Skin epidermis (tissue), 12 donors: ENCODE measurements around the gene TMEM266.
A peak's percentile ranks its signal among the peaks of the same experiment; 100 is the strongest.
"Not testable (repeated sequence)": the region's sequence is repeated elsewhere in the genome, so short reads cannot be mapped to it uniquely, and the experiment has no call there.

ENCODE experiments used
- H3K27ac ChIP-seq, 21 experiments: fragments of 200-600 bp; sonication (generic) in 11 of 21; one replicate each; pipeline ENCODE4 v1.5.0; 2020; ENCODE audit warnings: mild to moderate bottlenecking in 3 of 21, inconsistent platforms in 2 of 21, moderate library complexity in 2 of 21
- H3K4me3 ChIP-seq, 7 experiments: fragments of 200-600 bp; sonication (generic) in 2 of 7; one replicate each; pipeline ENCODE4 v1.5.0; 2020; ENCODE audit warnings: inconsistent platforms in 2 of 7, mild to moderate bottlenecking in 2 of 7, moderate library complexity in 1 of 7

TMEM266 gene, protein sequence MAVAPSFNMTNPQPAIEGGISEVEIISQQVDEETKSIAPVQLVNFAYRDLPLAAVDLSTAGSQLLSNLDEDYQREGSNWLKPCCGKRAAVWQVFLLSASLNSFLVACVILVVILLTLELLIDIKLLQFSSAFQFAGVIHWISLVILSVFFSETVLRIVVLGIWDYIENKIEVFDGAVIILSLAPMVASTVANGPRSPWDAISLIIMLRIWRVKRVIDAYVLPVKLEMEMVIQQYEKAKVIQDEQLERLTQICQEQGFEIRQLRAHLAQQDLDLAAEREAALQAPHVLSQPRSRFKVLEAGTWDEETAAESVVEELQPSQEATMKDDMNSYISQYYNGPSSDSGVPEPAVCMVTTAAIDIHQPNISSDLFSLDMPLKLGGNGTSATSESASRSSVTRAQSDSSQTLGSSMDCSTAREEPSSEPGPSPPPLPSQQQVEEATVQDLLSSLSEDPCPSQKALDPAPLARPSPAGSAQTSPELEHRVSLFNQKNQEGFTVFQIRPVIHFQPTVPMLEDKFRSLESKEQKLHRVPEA

DNA sequence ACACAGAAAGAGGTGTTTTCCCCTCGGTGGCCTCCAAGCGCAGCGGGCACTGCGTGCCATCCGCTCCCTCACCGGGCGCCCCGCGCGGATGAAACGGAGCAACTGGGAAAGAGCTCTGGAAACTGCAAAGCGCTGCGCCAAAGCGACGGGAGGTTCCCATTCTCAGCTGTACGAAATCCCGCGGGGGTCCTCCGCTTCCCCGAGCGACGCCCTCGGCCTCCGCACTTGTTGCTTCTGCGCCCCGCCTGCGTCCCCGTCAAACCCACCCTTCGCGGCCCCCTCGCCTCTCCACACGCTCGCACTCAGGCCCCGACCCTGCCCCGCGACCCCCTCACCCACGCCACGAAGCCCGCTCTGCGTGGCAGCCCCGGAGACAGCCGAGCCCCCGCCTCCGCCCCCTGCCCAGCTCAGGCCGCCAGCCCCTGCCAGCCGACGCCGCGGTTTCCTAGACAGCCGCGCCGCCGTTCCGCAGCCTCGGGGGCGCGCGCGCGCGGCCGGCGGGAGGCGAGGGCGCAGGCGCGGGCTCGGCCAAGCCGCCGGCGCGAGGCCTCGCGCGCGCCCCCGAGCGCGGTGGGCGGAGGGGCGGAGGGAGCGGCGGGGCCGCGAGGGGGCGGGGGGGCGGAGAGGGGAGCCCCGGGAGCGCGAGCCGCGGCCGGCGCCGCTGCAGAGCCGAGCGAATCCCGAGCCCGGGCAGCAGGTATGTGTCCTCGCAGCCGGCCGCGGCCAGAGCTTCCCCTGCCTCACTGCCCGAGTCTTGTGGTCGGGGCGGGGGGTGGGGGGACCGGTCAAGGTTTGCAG, at the start of gene TMEM266:
Gene TMEM266 (plus strand): TSS at position 666 of the 798 bp plus-strand sequence. CDS start 74,279 bp downstream, outside the sequence.
- Histone ChIP-seq H3K4me3 (peak within 1 kb of the TSS; percentile 36 to 73 (median 45)), H3K27ac (peak within 1 kb of the TSS in 1 of 21 experiments; percentile 53)

GRCh38 chr15:76010613-76011012, 49.2 kb upstream of the TMEM266 start:
- no peak overlapping the region for H3K4me3 ChIP-seq
- H3K27ac ChIP-seq: no peak overlapping the region

DNA sequence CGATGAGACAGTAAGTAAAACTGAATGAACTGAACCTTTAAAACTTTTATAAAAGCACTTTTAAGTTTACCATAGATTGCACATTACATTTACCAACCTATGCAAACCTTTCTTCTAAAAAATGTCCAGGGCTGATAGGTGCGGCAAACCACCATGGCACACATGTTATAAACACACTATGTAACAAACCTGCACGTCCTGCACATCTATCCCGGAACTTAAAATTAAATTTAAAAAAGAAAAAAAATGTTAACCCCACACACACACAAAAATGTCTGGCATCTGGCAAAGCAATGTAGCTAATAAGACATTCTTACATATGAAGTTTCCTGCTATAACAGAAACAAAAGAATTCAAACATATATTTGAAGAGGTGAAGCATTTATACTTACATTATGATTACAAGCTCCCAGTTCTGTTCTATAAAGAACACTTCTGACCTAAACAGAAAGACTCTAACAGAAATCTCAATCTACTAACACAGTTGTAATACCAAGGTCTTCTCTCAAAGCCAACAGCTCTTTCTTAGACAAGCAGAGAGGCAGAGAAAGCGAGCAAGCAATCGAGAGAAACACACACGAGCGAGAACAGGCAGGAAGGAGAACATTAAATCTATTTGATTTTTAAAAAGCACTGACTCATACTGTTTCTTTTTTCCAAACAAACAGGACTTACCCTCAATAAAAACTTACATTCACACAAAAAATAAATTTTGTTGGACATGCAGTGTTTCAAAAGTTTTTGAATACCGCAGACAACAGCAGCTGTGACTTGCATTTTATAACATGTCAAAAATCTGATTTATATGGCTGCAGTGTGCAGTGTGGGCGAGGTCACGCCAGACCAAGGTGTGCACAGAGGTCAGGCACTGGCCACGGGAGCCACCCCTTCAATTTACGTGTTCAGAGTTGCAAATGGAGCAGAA, 47.9 kb upstream of the TMEM266 start, which contains the start of gene NRG4:
Gene NRG4 (minus strand): TSS at position 798 of the 925 bp plus-strand sequence. CDS start 1,194 bp downstream, outside the sequence.
- peak within 1 kb of the TSS in 1 of 7 experiments; percentile 1 for H3K4me3 ChIP-seq
- peak within 1 kb of the TSS in 2 of 21 experiments; percentile 24 to 37 for H3K27ac ChIP-seq

DNA sequence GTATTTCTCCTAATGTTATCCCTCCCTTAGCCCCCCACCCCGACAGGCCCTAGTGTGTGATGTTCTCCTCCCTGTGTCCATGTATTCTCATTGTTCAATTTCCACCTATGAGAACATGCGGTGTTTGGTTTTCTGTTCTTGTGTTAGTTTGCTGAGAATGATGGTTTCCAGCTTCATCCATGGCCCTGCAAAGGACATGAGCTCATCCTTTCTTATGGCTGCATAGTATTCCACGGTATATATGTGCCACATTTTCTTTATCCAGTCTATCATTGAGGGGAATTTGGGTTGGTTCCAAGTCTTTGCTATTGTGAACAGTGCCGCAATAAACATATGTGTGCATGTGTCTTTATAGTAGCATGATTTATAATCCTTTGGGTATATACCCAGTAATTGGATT, 46.3 kb upstream of the TMEM266 start:
- not testable (repeated sequence) for H3K4me3 ChIP-seq, H3K27ac ChIP-seq

DNA sequence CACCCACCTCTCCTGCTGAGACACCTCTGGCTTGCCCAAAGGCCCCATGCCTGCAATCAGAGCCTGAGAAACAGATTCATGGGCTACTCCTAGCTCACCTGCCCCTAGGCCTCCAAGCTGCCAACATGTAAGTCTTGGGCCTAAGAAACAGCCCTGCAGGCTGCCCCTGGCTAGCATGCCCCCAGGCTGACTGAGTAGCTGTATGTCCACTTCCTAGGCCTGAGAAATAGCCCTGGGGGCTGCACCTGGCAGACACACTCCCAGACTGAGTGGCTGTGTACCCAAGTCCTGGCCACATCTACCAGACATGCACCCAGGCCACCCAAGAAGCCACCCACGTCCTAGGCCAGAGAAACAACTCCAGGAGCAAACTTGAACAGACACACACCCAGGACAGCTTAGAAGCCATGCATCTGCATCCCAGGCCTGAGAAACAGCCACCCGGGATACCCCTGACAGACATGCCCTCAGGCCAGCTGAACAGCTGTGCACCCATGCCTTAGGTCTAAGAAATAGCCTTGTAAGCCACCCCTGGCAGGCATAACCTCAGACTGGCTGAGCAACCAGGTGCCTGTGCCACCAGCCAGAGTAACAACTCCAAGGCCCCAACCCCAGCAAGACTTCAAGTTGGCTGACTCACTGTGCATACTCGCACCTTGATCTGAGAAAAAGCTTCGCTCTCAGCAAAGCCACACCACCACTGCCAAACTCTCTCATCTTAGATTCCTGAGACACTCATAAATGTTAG, 35.6 kb upstream of the TMEM266 start:
- Histone ChIP-seq H3K27ac (no peak overlapping the region), H3K4me3 (no peak overlapping the region)

DNA sequence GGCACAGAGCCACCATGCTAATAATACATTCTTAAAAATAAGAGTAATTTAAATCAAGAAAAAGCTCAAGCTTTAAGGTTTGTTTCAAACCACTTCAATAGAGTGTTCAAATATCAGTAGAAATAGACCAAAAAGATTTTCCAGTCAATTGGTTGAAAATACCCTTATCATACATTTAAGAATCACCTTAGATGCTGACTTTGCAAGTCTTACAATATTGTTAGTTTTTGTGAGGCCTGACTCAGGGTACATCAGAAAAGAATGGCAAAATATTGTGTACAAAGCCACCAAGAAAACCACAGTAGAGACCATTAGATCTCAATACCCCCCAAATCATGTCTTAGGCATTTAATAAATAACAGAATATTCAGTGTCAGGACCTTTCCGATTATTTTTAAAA, 27.7 kb upstream of the TMEM266 start:
- H3K27ac ChIP-seq: no peak overlapping the region
- H3K4me3 ChIP-seq: no peak overlapping the region

DNA sequence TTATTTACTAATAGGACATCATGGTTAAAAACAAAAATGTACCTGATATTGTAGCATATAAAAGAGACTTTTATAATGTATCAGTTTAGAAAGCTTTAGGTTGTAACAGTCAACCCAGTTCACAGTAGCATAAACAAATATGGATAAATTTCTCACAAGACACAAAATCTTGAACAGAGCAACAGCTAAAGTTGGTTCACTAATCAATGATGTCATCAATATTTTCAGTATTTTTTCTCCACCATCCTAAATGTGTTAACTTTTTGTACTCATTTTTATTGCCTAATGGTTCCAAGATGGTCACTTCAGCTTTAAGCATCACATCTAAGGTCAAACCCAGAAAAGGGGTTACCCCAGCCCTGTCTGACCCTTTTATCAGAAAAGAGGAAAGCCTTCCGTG, 26.3 kb upstream of the TMEM266 start:
- H3K4me3 ChIP-seq: no peak overlapping the region

GRCh38 chr15:76034111-76034510, 25.7 kb upstream of the TMEM266 start:
- H3K4me3 ChIP-seq: no peak overlapping the region

More for the DNA sequence above, 26.3 kb upstream of the TMEM266 start:
- H3K27ac ChIP-seq: no peak overlapping the region

DNA sequence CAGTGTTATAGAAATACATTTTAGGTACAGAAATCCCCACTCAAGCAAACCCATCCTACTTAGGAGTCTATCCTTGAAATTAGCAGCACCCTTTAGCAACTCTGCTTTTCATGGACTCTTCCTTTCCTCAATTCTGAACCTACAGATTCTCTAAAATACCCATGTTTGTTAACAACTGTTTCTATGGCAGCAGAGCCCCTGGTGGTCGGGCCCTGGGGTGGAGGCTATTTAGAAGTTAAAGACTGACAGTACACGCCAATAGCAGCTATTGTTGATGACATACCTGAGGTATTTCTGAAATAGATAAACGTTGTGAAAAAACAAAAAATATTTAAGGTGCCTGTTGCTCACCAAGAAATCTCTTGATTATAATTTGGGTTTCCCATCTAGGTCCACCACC, 24.2 kb upstream of the TMEM266 start:
- Histone ChIP-seq H3K4me3 (no peak overlapping the region), H3K27ac (no peak overlapping the region)

More at GRCh38 chr15:76034111-76034510, 25.7 kb upstream of the TMEM266 start:
- H3K27ac ChIP-seq: no peak overlapping the region

DNA sequence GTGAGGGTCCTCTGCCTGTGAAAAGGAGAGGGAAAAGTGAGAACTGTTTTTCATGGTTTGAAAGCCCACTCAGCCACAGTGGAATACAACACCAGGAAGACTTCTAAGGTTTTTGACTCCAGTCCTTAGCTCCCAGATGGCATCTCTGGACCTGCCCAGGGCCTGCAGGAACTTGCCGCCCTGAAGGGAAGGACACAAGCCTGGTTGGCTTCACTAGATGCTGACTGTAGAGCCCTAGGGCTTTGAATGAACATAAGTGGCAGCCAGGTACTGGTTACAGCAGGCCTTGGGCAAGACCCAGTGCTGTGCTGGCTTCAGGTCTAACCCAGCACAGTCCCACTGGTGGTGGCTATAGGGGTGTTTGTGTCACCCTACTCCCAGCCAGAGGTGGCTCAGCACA, 21.3 kb upstream of the TMEM266 start:
- Histone ChIP-seq H3K4me3 (no peak overlapping the region), H3K27ac (peak overlapping the region in 3 of 21 experiments; percentile 6 to 26 (median 12))

DNA sequence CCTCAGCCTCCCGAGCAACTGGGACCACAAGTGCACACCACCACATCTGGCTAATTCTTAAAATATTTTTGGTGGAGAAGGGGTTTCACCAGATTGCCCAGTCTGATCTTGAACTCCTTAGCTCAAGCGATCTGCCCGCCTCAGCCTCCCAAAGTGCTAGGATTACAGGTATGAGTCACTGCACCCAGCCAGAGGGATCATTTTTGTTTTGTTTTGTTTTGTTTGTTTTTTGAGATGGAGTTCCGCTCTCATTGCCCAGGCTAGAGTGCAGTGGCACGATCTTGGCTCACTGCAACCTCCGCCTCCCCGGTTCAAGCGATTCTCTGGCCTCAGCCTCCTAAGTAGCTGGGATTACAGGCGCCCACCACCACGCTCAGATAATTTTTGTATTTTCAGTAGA, 5.6 kb upstream of the TMEM266 start:
- H3K27ac ChIP-seq, H3K4me3 ChIP-seq: not testable (repeated sequence)

- Histone ChIP-seq H3K4me3 (no peak overlapping the region), H3K27ac (no peak overlapping the region)
Observed at GRCh38 chr15:76056931-76057330, 2.9 kb upstream of the TMEM266 start.

GRCh38 chr15:76057332-76058000, 2.3 kb upstream of the TMEM266 start:
- no peak overlapping the region for H3K27ac ChIP-seq
- H3K4me3 ChIP-seq: no peak overlapping the region

DNA sequence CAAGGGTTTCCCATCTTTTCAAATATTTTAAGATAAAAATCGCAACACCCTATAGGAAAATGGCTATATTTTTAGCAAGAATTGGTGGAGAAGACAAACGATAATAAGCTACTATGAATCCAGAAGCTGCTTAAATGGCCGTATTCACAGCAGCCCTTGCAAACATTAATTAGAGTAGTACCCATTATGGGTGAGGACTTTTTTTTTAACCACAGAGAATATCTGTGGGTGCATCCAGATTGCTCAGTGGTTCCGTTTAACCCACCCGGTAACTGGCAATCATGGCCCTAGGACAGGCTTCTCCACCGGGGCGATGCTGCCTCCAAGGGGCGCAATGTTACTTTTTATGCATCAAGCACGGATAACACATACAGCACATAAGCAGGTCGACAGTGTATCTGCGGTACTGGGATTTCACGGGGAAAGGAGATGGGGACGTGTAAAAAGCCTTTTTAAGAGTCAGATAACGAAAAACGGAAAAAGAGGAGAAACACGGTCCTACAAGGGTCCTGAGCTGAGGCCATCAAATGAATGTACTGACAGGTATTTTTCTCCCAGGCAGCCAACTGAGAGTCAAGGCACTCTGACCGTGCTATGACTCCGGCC, 968 bp upstream of the TMEM266 start:
- Histone ChIP-seq H3K27ac (no peak overlapping the region), H3K4me3 (peak overlapping the region; percentile 36 to 73 (median 45))

- H3K4me3 ChIP-seq: peak overlapping the region; percentile 20 to 73 (median 45)
- H3K27ac ChIP-seq: no peak overlapping the region
Observed at GRCh38 chr15:76060118-76060989, 569 bp downstream of the TMEM266 start.

DNA sequence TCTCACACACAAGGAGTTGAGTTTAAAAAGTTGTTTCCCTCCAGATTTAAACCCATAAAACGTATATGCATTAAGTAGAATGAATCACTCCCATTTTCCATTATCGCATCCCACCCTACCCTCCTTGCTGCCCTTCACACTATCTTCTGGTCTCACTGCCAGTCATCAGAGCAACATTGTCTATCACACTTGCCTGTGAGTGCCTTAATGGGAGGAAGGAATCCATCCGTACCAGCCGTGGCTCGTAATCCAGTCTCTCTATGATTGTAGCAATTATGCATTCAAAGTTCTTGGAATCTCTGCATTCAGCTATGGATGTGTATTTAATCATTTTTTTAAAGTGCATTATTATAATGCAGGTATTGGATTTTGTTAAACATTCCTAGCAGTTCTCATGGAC, 1.9 kb downstream of the TMEM266 start:
- no peak overlapping the region for H3K27ac ChIP-seq
- no peak overlapping the region for H3K4me3 ChIP-seq

- Histone ChIP-seq H3K4me3 (no peak overlapping the region), H3K27ac (no peak overlapping the region)
Observed at GRCh38 chr15:76062286-76062685, 2.5 kb downstream of the TMEM266 start.
